Breast epithelium (tissue), 3 donors: ENCODE measurements around the gene ATXN1.

ENCODE experiments used
- POLR2A ChIP-seq: fragments of 450-650 bp; IDR thresholded peaks from one replicate; pipeline ENCODE4 v1.6.1; 2016; ENCODE audit warnings: antibody characterized with exemption, mild to moderate bottlenecking, moderate library complexity
- POLR2AphosphoS5 ChIP-seq, 3 donors: sonication (generic); formaldehyde crosslinking; IDR thresholded peaks; one replicate each; pipeline ENCODE4 v1.6.1; 2017; ENCODE audit warnings: antibody characterized with exemption in 3 of 3
- TF ChIP-seq, protein P1 (sequence below), 3 donors: fragments of 450-650 bp; IDR thresholded peaks; one replicate each; pipeline ENCODE4 v1.5.1; 2016 to 2017; ENCODE audit warnings: antibody characterized with exemption in 3 of 3, mild to moderate bottlenecking in 3 of 3, moderate library complexity in 3 of 3

DNA sequence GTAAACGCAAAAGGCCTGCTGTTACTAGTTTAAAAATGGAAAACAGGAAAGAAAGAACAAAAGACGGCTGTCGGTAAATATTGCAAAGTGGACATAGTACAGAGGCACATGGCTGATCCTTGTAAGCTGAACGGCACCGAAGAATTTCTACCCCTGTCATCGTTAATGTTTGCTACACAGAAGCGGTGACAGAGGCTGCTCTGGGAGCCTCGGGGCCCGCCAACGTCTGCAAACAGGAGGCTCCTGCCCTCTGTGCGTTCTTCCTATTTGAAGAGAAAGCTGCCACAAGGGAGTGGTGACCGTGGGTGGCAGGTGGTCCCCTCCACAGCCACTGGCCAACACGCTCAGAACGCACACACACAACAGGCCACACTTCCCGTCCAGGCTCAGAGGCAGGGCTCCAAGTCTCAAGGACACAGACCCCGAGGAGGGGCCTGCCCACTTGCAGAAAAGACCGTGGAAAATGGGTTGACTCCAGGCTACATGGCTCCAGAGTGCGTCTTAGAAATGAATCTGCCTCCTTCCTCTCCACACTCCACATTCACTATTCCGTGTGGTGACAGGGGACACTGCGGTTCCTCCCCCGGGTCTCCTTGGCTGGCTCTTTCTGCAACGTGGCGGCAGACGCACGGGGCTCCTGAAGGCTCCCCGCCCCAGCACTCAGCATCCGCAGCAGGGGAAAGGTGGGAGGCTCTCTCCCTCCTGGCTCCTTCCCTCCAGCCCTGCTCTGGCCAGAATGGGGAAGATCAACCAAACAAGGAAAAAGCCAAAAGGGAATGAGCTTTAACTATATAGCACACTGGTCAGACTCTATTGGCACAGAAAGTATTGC lies 458.3 kb downstream of the ATXN1 start:
- TF ChIP-seq, protein P1, sequence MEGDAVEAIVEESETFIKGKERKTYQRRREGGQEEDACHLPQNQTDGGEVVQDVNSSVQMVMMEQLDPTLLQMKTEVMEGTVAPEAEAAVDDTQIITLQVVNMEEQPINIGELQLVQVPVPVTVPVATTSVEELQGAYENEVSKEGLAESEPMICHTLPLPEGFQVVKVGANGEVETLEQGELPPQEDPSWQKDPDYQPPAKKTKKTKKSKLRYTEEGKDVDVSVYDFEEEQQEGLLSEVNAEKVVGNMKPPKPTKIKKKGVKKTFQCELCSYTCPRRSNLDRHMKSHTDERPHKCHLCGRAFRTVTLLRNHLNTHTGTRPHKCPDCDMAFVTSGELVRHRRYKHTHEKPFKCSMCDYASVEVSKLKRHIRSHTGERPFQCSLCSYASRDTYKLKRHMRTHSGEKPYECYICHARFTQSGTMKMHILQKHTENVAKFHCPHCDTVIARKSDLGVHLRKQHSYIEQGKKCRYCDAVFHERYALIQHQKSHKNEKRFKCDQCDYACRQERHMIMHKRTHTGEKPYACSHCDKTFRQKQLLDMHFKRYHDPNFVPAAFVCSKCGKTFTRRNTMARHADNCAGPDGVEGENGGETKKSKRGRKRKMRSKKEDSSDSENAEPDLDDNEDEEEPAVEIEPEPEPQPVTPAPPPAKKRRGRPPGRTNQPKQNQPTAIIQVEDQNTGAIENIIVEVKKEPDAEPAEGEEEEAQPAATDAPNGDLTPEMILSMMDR (IDR thresholded peaks at IDR 0.05): no peak
- no peak for TF ChIP-seq POLR2A
- no peak for TF ChIP-seq POLR2AphosphoS5 (IDR thresholded peaks at IDR 0.05)
